Skeletal muscle tissue (tissue), 4 donors: Measurements from ENCODE around the gene GARS1. TPM values are rescaled to one million over a fixed set of nuclear protein-coding genes. Genes with fewer than 3 reads are reported as not detected.

Experiments
- H3K27ac ChIP-seq: one replicate; pipeline ENCODE4 v1.7.0; 2013; ENCODE audit warnings: mild to moderate bottlenecking, low read depth, low read length, inconsistent platforms
- H3K27me3 ChIP-seq, 3 donors: one replicate each; pipeline ENCODE4 v1.7.0; 2013; ENCODE audit warnings: low read length in 3 of 3; ENCODE audit not compliant: control insufficient read depth in 3 of 3, insufficient read depth in 3 of 3
- H3K36me3 ChIP-seq, 3 donors: one replicate each; pipeline ENCODE4 v1.7.0; 2013; ENCODE audit warnings: low read length in 3 of 3; ENCODE audit not compliant: control insufficient read depth in 3 of 3, insufficient read depth in 3 of 3
- H3K4me1 ChIP-seq, 3 donors: one replicate each; pipeline ENCODE4 v1.7.0; 2013; ENCODE audit warnings: low read length in 3 of 3, mild to moderate bottlenecking in 3 of 3; ENCODE audit not compliant: control insufficient read depth in 3 of 3, insufficient read depth in 3 of 3
- H3K4me3 ChIP-seq, 3 donors: one replicate each; pipeline ENCODE4 v1.7.0; 2013; ENCODE audit warnings: low read length in 3 of 3
- H3K9ac ChIP-seq, 3 donors: one replicate each; pipeline ENCODE4 v1.7.0; 2013; ENCODE audit warnings: low read length in 3 of 3, mild to moderate bottlenecking in 3 of 3, moderate library complexity in 2 of 3, low read depth in 1 of 3
- H3K9me3 ChIP-seq, 3 donors: one replicate each; pipeline ENCODE4 v1.7.0; 2013; ENCODE audit warnings: low read length in 3 of 3; ENCODE audit not compliant: control insufficient read depth in 3 of 3
- total RNA-seq: library from RNA; depleted of rRNA; stranded (reverse); fragments of >200 nt; gene quantifications from one replicate; pipeline ENCODE4 v1.2.3, GENCODE V29; 2014
- donor health status: Osteomylitis.

GARS1 gene
- total RNA-seq, 1 donor from 2014 or later, result 41.2 TPM

DNA sequence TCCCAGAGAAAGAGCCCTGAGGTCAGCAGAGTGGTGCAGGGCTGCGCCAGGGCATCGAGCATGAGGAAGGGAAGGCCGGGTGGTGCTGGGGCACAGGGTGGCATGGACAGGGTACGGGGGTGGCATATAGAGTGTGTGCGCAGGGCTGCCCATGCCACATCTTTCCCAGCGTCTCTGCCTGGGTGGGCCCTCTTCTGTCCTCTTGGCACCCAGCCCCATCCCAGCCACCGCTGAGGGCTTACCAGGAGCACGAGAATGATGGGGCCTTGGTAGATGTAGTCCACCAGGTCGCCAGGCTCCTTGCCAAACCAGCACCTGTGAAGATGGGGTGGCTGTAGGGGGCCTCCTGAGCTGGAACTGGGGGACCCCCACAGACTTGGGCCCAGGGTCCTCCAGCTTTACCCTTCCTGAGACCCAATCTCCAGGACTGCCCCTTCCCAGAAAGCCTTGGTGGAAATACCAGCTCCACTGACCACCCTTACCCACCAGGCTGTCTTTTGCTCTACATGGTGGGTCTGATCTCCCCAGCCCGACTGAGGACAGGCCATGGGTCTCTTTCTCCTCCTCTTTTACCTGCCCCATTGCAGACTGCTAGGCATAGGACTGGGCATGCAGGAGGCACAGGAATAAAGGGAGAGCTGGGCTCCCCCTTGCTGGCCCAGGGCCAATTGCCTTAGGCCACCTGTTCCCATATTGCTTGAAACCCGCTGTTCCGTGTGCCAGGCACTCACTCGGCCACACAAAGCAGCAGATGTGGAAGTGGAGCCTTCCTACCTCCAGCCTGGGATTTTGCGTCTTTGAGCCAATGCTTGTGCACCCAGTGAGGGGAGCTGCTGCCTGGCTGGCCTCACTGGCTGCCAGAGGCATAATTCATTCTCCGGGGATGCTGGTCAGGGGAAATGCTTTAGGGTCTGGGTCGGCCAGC is 65.9 kb downstream of the GARS1 start:
- H3K27me3 ChIP-seq, result peaks cover 0 to 14% (median 3%) of the 10 kb centered on the region in 3 donors
- H3K4me3 ChIP-seq, result no peak overlapping the region
- no peaks in the 10 kb centered on the region for H3K36me3 ChIP-seq
- H3K4me1 ChIP-seq, result no peaks in the 10 kb centered on the region
- H3K9me3 ChIP-seq, result no peaks in the 10 kb centered on the region
- no peak overlapping the region for H3K9ac ChIP-seq
- no peak overlapping the region for H3K27ac ChIP-seq

DNA sequence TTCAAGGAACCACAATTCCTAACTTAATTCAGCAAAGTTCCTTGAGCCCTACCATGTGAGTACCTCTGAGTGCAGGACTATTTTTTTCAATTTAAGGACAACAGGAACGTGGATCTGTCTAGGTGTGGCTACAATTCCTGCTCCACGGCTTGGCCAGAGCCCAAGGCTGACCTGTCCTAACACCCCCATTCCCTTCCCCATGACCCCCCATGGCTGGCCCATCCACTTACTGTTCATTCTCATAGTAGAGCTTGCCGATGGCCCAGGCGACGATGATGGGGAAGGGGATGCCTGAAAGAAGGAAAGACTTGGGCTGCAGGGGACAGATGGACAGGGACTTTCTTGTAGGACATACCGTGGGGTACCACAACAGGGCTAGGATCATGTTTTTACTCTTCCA is 67.2 kb downstream of the GARS1 start:
- H3K4me3 ChIP-seq, result no peak overlapping the region
- no peaks in the 10 kb centered on the region for H3K36me3 ChIP-seq
- peaks cover 0 to 14% (median 3%) of the 10 kb centered on the region in 3 donors for H3K27me3 ChIP-seq
- no peak overlapping the region for H3K27ac ChIP-seq
- no peak overlapping the region for H3K9ac ChIP-seq
- no peaks in the 10 kb centered on the region for H3K9me3 ChIP-seq
- H3K4me1 ChIP-seq, result no peaks in the 10 kb centered on the region

- no peaks in the 10 kb centered on the region for H3K4me1 ChIP-seq
- no peaks in the 10 kb centered on the region for H3K9me3 ChIP-seq
- no peak overlapping the region for H3K4me3 ChIP-seq
- H3K27ac ChIP-seq, result no peak overlapping the region
- no peak overlapping the region for H3K9ac ChIP-seq
- H3K27me3 ChIP-seq, result peaks cover 0 to 14% (median 3%) of the 10 kb centered on the region in 3 donors
- H3K36me3 ChIP-seq, result no peaks in the 10 kb centered on the region
Observed at GRCh38 chr7:30662431-30662939, 67.8 kb downstream of the GARS1 start.

GRCh38 chr7:30663414-30663813 is 68.7 kb downstream of the GARS1 start:
- Histone ChIP-seq H3K27ac (no peak overlapping the region), H3K9ac (no peak overlapping the region), H3K4me1 (no peaks in the 10 kb centered on the region), H3K36me3 (no peaks in the 10 kb centered on the region), H3K9me3 (no peaks in the 10 kb centered on the region), H3K4me3 (no peak overlapping the region), H3K27me3 (peaks cover 0 to 14% (median 3%) of the 10 kb centered on the region in 3 donors)

- Histone ChIP-seq H3K27ac (no peak overlapping the region), H3K4me3 (no peak overlapping the region), H3K9ac (no peak overlapping the region), H3K9me3 (no peaks in the 10 kb centered on the region), H3K36me3 (no peaks in the 10 kb centered on the region), H3K4me1 (no peaks in the 10 kb centered on the region), H3K27me3 (peaks cover 0 to 14% (median 3%) of the 10 kb centered on the region in 3 donors)
Observed at GRCh38 chr7:30664184-30664885, 69.7 kb downstream of the GARS1 start.

- Histone ChIP-seq H3K4me1 (no peaks in the 10 kb centered on the region), H3K9ac (no peak overlapping the region)
Observed at GRCh38 chr7:30665043-30665442, 70.4 kb downstream of the GARS1 start.

GRCh38 chr7:30665449-30665848 is 70.8 kb downstream of the GARS1 start:
- no peaks in the 10 kb centered on the region for H3K36me3 ChIP-seq
- H3K27me3 ChIP-seq, result peaks cover 0 to 14% (median 3%) of the 10 kb centered on the region in 3 donors
- H3K4me1 ChIP-seq, result no peaks in the 10 kb centered on the region
- H3K9ac ChIP-seq, result no peak overlapping the region
- H3K9me3 ChIP-seq, result no peaks in the 10 kb centered on the region
- no peak overlapping the region for H3K4me3 ChIP-seq
- H3K27ac ChIP-seq, result no peak overlapping the region

More at GRCh38 chr7:30665043-30665442, 70.4 kb downstream of the GARS1 start:
- Histone ChIP-seq H3K27ac (no peak overlapping the region), H3K9me3 (no peaks in the 10 kb centered on the region), H3K27me3 (peaks cover 0 to 14% (median 3%) of the 10 kb centered on the region in 3 donors), H3K4me3 (no peak overlapping the region), H3K36me3 (no peaks in the 10 kb centered on the region)

DNA sequence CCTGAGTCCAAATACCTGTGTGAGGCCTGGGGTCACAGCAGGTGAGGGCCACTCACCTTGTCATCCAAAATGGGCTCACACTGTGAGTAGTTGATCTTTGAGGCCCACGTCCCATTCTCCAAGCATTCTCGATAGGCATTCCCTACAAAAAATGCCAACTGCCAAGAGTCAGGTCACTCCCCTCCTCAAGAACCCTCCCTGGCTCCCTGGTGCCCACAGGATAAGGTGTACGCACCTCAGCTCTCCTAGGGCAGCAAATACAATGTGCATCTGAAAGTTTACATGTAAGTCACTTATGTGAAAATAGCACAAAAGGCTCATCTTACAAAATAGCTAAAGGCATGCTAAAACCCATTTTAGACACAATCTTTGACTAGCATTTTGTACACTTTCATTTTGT is 72.5 kb downstream of the GARS1 start:
- Histone ChIP-seq H3K9me3 (no peaks in the 10 kb centered on the region), H3K4me3 (no peak overlapping the region), H3K27ac (no peak overlapping the region), H3K27me3 (peaks cover 0 to 14% (median 5%) of the 10 kb centered on the region in 3 donors), H3K9ac (no peak overlapping the region), H3K36me3 (no peaks in the 10 kb centered on the region), H3K4me1 (no peaks in the 10 kb centered on the region)

DNA sequence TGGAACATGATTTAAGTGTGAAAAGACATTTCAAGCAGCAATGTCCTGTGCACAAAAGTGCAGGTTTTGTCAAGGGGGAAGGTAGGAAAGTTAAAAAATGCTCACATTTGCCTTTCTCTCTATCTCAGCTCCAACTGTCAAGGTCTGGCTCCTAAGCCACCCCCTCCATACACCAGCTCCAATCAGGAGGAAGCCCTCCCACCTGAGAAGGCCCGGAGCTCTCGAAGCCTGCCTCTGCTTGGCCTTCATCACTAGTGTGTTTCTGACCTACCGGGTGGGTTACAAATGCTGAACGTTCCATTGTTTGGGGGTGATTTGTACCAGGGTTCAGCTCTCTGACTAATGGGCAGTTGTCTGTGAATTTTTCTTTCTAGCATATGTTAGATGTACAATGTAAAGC is 73.4 kb downstream of the GARS1 start:
- no peak overlapping the region for H3K4me3 ChIP-seq
- H3K9me3 ChIP-seq, result no peaks in the 10 kb centered on the region
- H3K27ac ChIP-seq, result no peak overlapping the region
- peaks cover 0 to 12% (median 5%) of the 10 kb centered on the region in 3 donors for H3K27me3 ChIP-seq
- H3K4me1 ChIP-seq, result no peaks in the 10 kb centered on the region
- H3K9ac ChIP-seq, result no peak overlapping the region
- no peaks in the 10 kb centered on the region for H3K36me3 ChIP-seq
